HG02798 (cell line): ENCODE measurements around the gene UQCC5.
A peak's percentile ranks its signal among the peaks of the same experiment; 100 is the strongest.

Source experiments
- ATAC-seq: cut with Tn5 transposase; IDR thresholded peaks from one replicate; pipeline ENCODE4 v1.9.1; 2021; ENCODE audit warnings: mild to moderate bottlenecking; ENCODE audit not compliant: unreplicated experiment, poor library complexity

UQCC5 gene, protein sequence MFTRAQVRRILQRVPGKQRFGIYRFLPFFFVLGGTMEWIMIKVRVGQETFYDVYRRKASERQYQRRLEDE

DNA sequence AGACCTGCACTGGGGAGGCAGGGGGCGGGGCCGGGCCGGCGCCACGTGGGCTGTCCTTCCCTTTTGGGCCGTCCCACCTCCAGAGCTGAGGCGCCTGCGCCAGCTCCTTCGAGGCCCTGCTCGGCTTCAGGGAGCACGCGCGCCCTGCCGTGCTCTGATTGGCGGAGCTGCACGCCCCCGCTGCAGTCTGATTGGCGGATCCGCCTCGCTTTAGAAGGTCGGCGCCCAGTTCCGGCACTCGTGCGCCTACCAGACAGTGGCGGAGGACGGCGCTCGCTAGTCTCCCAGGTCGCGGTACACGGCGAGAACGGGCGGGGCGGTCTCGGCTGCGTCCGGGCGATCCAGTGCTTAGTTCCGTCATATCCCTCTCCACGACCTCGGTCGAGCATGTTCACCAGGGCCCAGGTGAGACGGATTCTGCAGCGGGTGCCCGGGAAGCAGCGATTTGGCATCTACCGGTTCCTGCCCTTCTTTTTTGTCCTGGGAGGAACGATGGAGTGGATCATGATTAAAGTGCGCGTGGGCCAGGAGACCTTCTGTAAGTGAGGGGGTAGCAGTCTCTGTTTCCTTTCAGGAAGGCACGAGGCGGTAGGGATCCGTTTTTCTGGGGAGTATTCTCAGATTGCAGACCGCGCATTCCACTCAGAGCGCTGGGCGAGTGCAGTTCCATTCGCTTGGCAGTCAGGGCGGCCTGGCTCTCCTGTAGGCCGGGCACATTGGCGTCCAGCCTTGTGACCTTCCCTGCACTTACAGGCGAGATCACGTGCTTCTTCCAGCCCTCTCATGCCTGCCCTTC is at the start of gene UQCC5:
TSS of gene UQCC5 (plus strand) at position 237 of the 796 bp plus-strand sequence. CDS start at position 388, 151 bp downstream.
- ATAC-seq, result peak; percentile 92

- ATAC-seq, result no peak
Observed at GRCh38 chr3:52487050-52487787, 49.2 kb upstream of the UQCC5 start.

DNA sequence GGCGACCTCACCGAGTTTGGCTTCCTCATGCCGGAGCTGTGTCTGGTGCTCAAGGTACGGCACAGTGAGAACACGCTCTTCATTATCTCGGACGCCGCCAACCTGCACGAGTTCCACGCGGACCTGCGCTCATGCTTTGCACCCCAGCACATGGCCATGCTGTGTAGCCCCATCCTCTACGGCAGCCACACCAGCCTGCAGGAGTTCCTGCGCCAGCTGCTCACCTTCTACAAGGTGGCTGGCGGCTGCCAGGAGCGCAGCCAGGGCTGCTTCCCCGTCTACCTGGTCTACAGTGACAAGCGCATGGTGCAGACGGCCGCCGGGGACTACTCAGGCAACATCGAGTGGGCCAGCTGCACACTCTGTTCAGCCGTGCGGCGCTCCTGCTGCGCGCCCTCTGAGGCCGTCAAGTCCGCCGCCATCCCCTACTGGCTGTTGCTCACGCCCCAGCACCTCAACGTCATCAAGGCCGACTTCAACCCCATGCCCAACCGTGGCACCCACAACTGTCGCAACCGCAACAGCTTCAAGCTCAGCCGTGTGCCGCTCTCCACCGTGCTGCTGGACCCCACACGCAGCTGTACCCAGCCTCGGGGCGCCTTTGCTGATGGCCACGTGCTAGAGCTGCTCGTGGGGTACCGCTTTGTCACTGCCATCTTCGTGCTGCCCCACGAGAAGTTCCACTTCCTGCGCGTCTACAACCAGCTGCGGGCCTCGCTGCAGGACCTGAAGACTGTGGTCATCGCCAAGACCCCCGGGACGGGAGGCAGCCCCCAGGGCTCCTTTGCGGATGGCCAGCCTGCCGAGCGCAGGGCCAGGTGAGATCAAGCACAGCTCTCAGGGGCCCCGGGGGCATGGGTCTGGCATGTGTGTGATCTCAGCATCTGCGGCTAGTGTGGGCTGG is 48.4 kb upstream of the UQCC5 start:
- ATAC-seq, result no peak

DNA sequence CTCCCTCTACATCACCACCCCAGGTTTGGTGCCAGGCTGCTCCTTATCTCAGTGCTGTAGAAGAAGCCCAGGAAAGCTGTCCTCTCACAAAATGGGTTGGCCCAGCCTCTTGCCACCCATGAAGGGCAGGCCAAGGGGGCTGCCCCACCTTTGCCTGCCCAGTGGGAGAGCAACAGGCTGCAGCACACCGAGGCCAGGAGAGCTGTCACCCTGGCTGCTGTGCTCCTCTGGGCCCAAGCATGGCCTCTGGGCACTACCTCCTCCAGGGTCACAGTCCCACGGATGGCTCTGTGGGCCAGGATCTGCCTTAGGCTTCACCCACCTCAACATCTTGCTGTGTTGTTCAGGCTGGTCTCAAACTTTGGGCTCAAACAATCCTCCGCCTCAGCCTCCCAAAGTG is 47.7 kb upstream of the UQCC5 start:
- ATAC-seq, result no peak

DNA sequence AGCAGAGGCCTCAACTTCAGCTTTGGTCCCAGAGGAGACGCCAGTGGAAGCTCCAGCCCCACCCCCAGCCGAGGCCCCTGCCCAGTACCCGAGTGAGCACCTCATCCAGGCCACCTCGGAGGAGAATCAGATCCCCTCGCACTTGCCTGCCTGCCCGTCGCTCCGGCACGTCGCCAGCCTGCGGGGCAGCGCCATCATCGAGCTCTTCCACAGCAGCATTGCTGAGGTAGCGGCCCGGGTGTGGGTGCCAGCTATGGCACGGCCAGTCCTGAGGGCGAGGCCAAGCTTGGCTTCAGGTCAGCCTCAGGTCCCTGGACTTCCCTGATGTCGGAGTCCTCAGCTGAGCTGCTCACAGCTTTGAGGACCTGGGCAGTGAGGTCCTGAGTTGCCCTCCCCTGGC is 47.0 kb upstream of the UQCC5 start:
- no peak for ATAC-seq

DNA sequence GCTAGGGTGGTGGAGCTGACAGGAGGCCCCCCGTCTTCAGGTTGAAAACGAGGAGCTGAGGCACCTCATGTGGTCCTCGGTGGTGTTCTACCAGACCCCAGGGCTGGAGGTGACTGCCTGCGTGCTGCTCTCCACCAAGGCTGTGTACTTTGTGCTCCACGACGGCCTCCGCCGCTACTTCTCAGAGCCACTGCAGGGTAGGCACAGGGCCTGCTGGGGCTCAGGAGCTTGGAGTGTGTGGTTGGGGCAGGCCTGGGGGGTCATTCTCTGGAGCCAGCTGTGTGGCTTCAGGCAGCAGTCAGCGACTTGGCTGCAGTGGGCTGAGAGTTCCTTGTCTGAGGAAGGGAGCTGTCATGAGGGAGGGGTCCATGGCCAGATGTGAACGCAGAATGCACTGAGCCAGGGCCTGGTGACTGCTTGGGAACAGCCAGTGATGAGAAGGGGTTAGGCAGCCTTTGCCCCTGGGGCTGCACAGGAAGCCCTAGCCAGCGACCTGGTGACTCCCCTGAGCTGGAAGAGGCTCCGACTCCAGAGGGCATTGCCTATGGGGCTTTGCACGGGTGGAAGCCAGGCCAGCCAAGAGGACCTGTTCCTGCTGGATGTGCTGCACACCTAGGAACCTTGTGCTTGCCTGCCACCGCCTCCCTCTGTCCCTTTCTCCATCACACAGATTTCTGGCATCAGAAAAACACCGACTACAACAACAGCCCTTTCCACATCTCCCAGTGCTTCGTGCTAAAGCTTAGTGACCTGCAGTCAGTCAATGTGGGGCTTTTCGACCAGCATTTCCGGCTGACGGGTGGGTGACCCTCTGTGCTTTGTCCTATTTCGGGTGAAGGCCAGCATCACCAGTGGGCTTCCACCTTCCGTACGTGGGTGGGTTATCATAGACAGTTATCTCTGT is 46.1 kb upstream of the UQCC5 start:
- no peak for ATAC-seq

GRCh38 chr3:52490939-52491526 is 45.4 kb upstream of the UQCC5 start:
- no peak for ATAC-seq

DNA sequence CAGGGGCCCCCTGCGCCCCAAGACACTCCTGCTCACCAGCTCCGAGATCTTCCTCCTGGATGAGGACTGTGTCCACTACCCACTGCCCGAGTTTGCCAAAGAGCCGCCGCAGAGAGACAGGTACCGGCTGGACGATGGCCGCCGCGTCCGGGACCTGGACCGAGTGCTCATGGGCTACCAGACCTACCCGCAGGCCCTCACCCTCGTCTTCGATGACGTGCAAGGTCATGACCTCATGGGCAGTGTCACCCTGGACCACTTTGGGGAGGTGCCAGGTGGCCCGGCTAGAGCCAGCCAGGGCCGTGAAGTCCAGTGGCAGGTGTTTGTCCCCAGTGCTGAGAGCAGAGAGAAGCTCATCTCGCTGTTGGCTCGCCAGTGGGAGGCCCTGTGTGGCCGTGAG is 44.3 kb upstream of the UQCC5 start:
- no peak for ATAC-seq

GRCh38 chr3:52493232-52494017 is 43.0 kb upstream of the UQCC5 start:
- ATAC-seq, result no peak

- ATAC-seq, result no peak
Observed at GRCh38 chr3:52494445-52494844, 42.0 kb upstream of the UQCC5 start.

DNA sequence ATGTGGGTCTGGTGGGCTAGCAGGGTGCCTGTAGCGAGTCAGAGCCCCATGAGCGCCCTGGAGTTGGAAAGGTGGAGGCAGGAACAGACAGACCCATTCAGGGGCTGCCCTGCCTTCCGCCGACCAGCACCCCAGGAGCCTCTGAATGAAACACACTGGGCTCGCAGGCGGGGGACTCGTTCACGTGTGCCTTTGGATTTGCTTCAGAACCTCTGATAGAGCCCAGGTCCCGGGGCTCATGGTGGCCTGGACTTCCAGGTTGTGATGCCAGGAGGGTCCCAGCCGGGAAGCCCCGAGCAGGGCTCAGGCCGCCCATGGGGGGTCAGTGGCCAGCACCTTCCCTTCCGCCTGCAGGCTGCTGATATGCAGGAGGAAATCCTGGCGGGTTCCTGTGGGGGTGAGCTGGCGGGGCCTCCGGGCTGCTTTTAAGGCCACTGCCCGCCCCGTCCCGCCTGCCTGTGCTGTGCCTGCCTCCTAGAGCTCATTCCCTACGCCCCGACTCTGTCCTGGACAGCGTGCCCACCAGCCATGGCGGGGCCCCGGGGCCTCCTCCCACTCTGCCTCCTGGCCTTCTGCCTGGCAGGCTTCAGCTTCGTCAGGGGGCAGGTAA is 41.4 kb upstream of the UQCC5 start, which contains the start of gene STAB1:
TSS of gene STAB1 (plus strand) at position 453 of the 610 bp plus-strand sequence. CDS start at position 529, 76 bp downstream.
- ATAC-seq, result no peak

DNA sequence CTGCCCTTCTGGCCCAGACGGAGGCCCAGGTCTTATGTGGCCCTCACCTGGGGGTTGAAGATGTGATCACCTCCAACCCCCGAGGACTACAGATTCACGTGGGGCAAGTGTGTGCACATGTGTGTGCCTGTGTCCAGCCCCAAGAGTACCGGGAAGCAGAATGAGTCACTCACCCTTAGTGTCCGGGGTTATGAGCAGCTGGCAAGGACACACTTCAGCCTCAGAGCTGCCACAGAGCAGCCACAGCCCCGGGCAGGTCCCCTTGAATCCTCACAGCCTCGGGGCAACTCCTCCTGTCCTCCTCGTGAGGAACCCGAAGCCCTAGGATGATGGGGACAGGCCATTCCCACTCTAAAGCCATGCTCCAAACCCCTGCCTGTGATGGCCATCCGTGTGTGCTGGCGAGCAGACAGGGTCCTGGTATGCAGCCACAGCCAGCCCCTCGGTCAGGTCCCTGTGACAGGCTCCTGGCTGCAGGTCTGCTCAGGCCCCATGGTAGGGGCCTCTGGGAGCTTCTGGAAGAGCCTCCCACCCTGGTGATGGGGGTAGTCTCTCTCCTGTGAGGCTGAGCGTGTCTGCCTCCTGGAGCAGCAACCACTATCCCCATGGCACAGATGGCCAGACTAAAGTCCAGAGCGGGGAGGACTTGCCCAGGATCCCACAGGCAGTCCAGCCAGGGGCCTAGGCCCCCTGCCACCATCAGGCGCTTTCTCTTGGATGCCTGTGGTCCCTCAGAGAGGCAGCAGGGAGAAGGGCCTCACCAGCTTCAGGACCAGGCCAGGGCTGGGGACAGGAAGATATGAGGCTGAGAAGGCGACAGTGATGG is 40.4 kb upstream of the UQCC5 start:
- ATAC-seq, result no peak

- no peak for ATAC-seq
Observed at GRCh38 chr3:52498137-52499054, 38.0 kb upstream of the UQCC5 start.

- ATAC-seq, result no peak
Observed at GRCh38 chr3:52501046-52501445, 35.4 kb upstream of the UQCC5 start.

DNA sequence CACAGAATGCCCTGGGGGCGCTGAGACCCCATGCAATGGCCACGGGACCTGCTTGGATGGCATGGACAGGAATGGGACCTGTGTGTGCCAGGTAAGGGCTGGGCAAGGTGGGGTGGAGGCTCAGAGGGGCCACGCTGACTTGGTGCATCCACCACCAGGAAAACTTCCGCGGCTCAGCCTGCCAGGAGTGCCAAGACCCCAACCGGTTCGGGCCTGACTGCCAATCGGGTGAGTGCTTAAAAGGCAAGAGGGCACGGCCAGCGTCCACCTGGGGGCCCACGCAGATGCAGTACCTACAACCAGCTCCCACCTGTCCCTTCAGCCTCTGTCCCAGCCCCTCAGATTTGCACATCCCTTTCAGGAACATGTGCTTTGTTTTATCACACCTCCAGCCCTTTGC is 34.4 kb upstream of the UQCC5 start:
- no peak for ATAC-seq

- no peak for ATAC-seq
Observed at GRCh38 chr3:52502808-52503350, 33.5 kb upstream of the UQCC5 start.
